ENCODE data around the gene DUSP1. TPM values are rescaled to one million over a fixed set of nuclear protein-coding genes. Genes with fewer than 3 reads are reported as not detected.

Gene DUSP1
- total and polyA plus RNA-seq, 4 donors, result 138 to 1,153 (median 344) TPM

DNA sequence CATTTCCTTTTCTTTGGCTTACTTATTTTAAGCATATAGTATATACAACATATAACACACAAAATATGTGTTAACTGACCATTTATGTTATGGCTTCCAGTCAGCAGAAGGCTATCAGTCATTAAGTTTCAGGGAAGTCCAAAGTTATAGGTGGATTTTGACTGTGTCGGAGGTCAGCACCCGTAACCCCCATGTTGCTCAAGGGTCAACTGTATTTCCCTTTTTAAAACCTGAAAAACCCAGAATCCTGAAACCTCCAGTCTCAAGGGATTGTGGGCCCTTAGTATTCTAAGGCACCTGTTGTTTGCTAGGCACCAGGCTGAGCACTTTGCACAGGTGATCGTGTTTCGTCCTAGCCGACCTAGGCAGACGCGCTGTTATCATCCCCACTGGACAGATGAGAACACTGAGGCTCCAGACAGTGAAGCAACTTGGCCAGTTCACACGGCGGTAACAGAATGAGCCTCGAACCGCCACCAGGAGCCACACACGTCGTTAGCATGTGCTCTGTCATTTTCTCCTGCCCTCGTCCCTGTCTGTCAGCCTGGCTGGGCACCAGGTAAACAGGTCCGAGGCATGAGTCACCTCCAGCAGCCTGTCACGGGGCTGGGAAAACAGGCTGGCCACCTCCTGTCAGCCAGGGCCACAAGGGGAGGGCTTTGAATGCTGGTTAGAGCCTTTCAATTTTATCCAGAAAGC lies 39.9 kb downstream of the DUSP1 start:
- peaks cover 8 to 21% (median 13%) of the 10 kb centered on the region in 5 donors for H3K4me1 ChIP-seq (ENCODE audit: control insufficient read depth in 5 of 5, insufficient read depth in 5 of 5, low read length in 5 of 5)
- DNase-seq, result no peak
- no peaks in the 10 kb centered on the region for H3K36me3 ChIP-seq (ENCODE audit: control insufficient read depth in 4 of 4, insufficient read depth in 4 of 4, low read length in 4 of 4)
- 82 to 87% methylated on average over 16 of the region's 16 CpGs for WGBS, 2 donors
- no peak overlapping the region for H3K4me3 ChIP-seq
- H3K9ac ChIP-seq (ENCODE audit: insufficient read depth in 1 of 2, low read length in 2 of 2), result no peak overlapping the region
- H3K27me3 ChIP-seq (ENCODE audit: control insufficient read depth in 3 of 3, insufficient read depth in 3 of 3, low read length in 2 of 3), result no peaks in the 10 kb centered on the region
- ATAC-seq (ENCODE audit: insufficient read depth, low FRiP score), result no peak
- H3K27ac ChIP-seq (ENCODE audit: low read depth in 1 of 2, low read length in 1 of 2), result no peak overlapping the region
- H3K9me3 ChIP-seq (ENCODE audit: control insufficient read depth in 4 of 4, insufficient read depth in 3 of 4, low read length in 3 of 4), result no peaks in the 10 kb centered on the region
- TF ChIP-seq, protein P1, sequence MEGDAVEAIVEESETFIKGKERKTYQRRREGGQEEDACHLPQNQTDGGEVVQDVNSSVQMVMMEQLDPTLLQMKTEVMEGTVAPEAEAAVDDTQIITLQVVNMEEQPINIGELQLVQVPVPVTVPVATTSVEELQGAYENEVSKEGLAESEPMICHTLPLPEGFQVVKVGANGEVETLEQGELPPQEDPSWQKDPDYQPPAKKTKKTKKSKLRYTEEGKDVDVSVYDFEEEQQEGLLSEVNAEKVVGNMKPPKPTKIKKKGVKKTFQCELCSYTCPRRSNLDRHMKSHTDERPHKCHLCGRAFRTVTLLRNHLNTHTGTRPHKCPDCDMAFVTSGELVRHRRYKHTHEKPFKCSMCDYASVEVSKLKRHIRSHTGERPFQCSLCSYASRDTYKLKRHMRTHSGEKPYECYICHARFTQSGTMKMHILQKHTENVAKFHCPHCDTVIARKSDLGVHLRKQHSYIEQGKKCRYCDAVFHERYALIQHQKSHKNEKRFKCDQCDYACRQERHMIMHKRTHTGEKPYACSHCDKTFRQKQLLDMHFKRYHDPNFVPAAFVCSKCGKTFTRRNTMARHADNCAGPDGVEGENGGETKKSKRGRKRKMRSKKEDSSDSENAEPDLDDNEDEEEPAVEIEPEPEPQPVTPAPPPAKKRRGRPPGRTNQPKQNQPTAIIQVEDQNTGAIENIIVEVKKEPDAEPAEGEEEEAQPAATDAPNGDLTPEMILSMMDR (IDR thresholded peaks at IDR 0.05; ENCODE audit: control extremely low read depth, extremely low read depth), result no peak

DNA sequence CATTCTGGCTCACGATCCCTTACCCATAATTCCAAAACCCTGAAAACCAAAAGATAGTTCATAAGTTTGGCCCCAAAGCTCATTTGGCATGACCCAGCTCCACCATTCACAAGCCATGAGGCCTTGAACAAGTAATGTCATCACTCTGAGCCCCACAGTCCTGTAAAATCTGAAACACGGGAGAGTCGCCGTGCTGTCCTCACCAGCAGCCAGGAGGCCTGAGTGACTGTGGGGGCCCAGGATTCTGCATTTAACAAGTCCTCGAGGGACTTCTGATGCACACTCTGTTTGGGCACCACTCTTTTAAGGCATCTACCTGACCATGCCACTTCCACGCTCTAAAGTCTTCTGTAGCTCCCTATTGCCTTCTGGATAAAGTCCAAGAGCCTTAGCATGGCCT lies 40.8 kb downstream of the DUSP1 start:
- H3K4me3 ChIP-seq, result no peak overlapping the region
- no peaks in the 10 kb centered on the region for H3K27me3 ChIP-seq (ENCODE audit: control insufficient read depth in 3 of 3, insufficient read depth in 3 of 3, low read length in 2 of 3)
- no peaks in the 10 kb centered on the region for H3K36me3 ChIP-seq (ENCODE audit: control insufficient read depth in 4 of 4, insufficient read depth in 4 of 4, low read length in 4 of 4)
- DNase-seq (no peak), ATAC-seq (ENCODE audit: insufficient read depth, low FRiP score) (no peak)
- no peaks in the 10 kb centered on the region for H3K9me3 ChIP-seq (ENCODE audit: control insufficient read depth in 4 of 4, insufficient read depth in 3 of 4, low read length in 3 of 4)
- no peak overlapping the region for H3K27ac ChIP-seq (ENCODE audit: low read depth in 1 of 2, low read length in 1 of 2)
- WGBS, 2 donors, result 97 to 98% methylated on average over 6 of the region's 6 CpGs
- H3K4me1 ChIP-seq (ENCODE audit: control insufficient read depth in 5 of 5, insufficient read depth in 5 of 5, low read length in 5 of 5), result peaks cover 8 to 19% (median 12%) of the 10 kb centered on the region in 5 donors
- TF ChIP-seq, protein P1 (IDR thresholded peaks at IDR 0.05; ENCODE audit: control extremely low read depth, extremely low read depth), result no peak
- H3K9ac ChIP-seq (ENCODE audit: insufficient read depth in 1 of 2, low read length in 2 of 2), result no peak overlapping the region

DNA sequence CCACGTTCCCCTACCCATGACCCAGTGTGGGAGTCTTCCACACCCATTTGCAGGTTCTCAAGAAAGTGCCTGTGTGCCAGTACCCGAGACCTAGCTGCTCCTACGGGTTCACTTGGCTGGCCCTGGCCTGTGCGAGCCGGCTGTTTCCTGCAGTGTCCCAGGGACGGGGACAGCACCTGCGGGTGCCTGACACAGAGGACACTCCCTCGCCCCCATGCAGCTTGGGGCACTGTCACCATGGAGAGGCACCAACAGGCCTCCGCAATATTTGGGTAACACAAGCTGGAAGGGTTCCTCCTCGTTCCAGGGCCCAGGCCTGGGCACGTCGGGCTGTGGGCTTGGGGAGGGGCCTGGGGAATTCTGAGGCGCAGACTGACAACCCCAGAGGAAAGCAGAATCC lies 41.4 kb downstream of the DUSP1 start:
- Histone ChIP-seq H3K9ac (ENCODE audit: insufficient read depth in 1 of 2, low read length in 2 of 2) (no peak overlapping the region), H3K4me1 (ENCODE audit: control insufficient read depth in 5 of 5, insufficient read depth in 5 of 5, low read length in 5 of 5) (peaks cover 8 to 19% (median 12%) of the 10 kb centered on the region in 5 donors), H3K9me3 (ENCODE audit: control insufficient read depth in 4 of 4, insufficient read depth in 3 of 4, low read length in 3 of 4) (no peaks in the 10 kb centered on the region), H3K4me3 (no peak overlapping the region), H3K36me3 (ENCODE audit: control insufficient read depth in 4 of 4, insufficient read depth in 4 of 4, low read length in 4 of 4) (no peaks in the 10 kb centered on the region), H3K27ac (ENCODE audit: low read depth in 1 of 2, low read length in 1 of 2) (no peak overlapping the region), H3K27me3 (ENCODE audit: control insufficient read depth in 3 of 3, insufficient read depth in 3 of 3, low read length in 2 of 3) (no peaks in the 10 kb centered on the region)
- WGBS, 2 donors, result 92 to 94% methylated on average over 13 of the region's 13 CpGs
- TF ChIP-seq, protein P1 (IDR thresholded peaks at IDR 0.05; ENCODE audit: control extremely low read depth, extremely low read depth), result no peak
- DNase-seq (no peak), ATAC-seq (ENCODE audit: insufficient read depth, low FRiP score) (no peak)
